DOHH2 (cell line): Measurements from ENCODE around the gene OS9.
"Not testable (repeated sequence)": the region's sequence is repeated elsewhere in the genome, so short reads cannot be mapped to it uniquely, and the experiment has no call there.

Experiments used
- EZH2phosphoT487 ChIP-seq: fragments of 200-600 bp; sonication (generic); IDR thresholded peaks from 2 replicates; pipeline ENCODE4 v1.6.1; 2017; ENCODE audit warnings: borderline replicate concordance, mild to moderate bottlenecking, antibody characterized with exemption, low read length, moderate library complexity, mixed read lengths
- TF ChIP-seq, protein P1 (sequence below): fragments of 200-600 bp; sonication (generic); IDR thresholded peaks from one replicate; pipeline ENCODE4 v1.5.1; 2014; ENCODE audit warnings: antibody characterized with exemption, mild to moderate bottlenecking, low read depth, low read length; ENCODE audit not compliant: poor library complexity, severe bottlenecking

GRCh38 chr12:57677947-57678346 is 16.0 kb upstream of the OS9 start:
- TF ChIP-seq, protein P1, sequence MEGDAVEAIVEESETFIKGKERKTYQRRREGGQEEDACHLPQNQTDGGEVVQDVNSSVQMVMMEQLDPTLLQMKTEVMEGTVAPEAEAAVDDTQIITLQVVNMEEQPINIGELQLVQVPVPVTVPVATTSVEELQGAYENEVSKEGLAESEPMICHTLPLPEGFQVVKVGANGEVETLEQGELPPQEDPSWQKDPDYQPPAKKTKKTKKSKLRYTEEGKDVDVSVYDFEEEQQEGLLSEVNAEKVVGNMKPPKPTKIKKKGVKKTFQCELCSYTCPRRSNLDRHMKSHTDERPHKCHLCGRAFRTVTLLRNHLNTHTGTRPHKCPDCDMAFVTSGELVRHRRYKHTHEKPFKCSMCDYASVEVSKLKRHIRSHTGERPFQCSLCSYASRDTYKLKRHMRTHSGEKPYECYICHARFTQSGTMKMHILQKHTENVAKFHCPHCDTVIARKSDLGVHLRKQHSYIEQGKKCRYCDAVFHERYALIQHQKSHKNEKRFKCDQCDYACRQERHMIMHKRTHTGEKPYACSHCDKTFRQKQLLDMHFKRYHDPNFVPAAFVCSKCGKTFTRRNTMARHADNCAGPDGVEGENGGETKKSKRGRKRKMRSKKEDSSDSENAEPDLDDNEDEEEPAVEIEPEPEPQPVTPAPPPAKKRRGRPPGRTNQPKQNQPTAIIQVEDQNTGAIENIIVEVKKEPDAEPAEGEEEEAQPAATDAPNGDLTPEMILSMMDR = not testable (repeated sequence)
- not testable (repeated sequence) for TF ChIP-seq EZH2phosphoT487
